ENCODE results near the gene IRS4.

The IRS4 gene

DNA sequence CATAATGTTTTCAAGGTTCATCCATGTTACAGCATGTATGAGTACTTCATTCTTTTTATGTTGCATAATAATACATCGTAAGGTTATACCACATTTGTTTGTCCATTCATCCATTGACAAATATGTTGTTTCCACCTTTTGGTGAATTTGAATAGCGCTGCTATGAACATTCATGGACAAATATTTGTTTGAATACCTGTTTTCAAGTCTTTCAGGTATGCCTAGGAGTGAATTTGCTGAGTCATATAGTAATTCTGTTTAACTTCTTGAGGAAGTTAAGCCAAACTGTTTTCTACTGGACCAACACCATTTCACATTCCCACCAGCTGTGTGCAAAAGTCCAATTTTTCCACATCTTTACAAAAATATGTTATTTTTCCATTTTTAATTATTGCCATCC lies 31.5 kb downstream of the IRS4 start:
- no peak for TF ChIP-seq ZFX (IDR thresholded peaks at IDR 0.05; ENCODE audit: borderline replicate concordance)
- TF ChIP-seq, protein P1, sequence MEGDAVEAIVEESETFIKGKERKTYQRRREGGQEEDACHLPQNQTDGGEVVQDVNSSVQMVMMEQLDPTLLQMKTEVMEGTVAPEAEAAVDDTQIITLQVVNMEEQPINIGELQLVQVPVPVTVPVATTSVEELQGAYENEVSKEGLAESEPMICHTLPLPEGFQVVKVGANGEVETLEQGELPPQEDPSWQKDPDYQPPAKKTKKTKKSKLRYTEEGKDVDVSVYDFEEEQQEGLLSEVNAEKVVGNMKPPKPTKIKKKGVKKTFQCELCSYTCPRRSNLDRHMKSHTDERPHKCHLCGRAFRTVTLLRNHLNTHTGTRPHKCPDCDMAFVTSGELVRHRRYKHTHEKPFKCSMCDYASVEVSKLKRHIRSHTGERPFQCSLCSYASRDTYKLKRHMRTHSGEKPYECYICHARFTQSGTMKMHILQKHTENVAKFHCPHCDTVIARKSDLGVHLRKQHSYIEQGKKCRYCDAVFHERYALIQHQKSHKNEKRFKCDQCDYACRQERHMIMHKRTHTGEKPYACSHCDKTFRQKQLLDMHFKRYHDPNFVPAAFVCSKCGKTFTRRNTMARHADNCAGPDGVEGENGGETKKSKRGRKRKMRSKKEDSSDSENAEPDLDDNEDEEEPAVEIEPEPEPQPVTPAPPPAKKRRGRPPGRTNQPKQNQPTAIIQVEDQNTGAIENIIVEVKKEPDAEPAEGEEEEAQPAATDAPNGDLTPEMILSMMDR (IDR thresholded peaks at IDR 0.05), result no peak
- H3K27ac ChIP-seq, result no peak overlapping the region

DNA sequence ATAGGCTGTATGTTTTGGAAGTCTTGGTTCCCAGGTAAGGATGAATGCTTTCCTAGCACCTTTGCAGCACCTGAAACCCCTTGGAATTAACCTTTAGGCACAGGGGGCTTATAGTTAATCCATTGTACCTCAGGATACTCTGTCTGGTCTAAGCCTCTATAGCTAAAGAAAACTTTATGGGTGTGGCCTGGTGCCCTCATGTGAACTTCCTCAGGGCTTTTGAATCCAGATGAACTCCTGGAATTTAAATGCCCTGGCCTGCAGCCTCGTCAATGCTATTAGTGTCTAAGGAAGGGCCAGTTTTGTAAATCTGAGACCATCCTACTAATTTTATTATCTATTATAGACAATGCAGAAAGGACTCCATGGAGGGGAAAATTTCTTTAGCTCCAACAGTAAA lies 33.8 kb downstream of the IRS4 start:
- H3K27ac ChIP-seq, result no peak overlapping the region
- TF ChIP-seq, protein P1 (IDR thresholded peaks at IDR 0.05), result no peak
- TF ChIP-seq ZFX (IDR thresholded peaks at IDR 0.05; ENCODE audit: borderline replicate concordance), result no peak

DNA sequence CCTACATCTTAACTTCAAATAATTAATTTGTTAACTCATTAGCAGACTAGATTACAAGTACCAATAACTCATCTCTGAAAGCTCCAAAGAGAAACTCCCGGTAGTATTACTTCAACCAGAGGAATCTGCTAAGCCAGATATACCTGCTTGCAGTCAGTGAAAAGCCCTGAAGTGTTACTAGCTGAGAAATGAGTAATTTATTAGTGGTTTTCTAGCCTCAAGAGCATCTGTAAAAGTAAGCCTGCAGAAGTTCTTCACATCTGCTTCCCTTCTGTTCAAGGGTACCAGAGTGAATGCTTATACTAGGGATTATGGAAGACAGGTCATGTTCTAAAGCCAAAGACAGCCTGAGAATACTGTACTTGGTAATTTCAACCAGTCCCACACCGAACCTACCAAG lies 34.7 kb downstream of the IRS4 start:
- TF ChIP-seq ZFX (IDR thresholded peaks at IDR 0.05; ENCODE audit: borderline replicate concordance), result no peak
- TF ChIP-seq, protein P1 (IDR thresholded peaks at IDR 0.05), result no peak

DNA sequence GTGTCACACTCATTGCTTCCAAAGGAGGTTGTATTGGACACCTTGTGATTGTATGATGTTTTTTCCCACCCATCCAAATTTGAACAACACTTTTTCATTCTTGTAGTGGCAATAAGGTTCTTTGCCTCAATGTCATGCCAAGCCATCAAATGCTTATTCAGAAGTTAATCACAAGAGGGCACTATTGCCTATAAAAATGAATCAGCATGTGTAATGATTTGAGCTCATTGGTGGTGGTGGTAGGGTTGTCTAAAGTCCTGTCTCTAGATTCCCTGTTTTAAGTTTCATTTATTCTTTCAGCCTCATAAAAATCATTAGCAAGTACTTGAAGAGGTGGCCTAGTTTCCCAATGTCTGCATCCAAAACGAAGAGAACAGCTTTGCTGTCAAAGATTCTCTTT lies 37.0 kb downstream of the IRS4 start:
- no peak for TF ChIP-seq ZFX (IDR thresholded peaks at IDR 0.05; ENCODE audit: borderline replicate concordance)
- TF ChIP-seq, protein P1 (IDR thresholded peaks at IDR 0.05), result peak; percentile 40
- H3K27ac ChIP-seq, result no peak overlapping the region

More for the DNA sequence above, 34.7 kb downstream of the IRS4 start:
- no peak overlapping the region for H3K27ac ChIP-seq

DNA sequence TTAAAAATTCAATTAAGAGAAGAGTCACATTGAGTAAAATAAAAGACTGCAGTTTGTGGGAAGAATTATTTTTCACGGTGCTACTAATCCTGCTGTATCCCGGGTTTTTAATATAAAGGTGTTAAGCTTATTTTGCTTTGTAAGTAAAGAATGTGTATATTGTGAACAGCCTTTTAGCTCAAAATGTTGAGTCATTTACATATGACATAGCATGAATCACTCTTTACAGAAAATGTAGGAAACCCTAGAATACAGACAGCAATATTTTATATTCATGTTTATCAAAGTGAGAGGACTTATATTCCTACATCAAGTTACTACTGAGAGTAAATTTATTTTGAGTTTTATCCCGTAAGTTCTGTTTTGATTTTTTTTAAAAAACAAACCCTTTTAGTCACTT lies 39.7 kb downstream of the IRS4 start:
- no peak for TF ChIP-seq ZFX (IDR thresholded peaks at IDR 0.05; ENCODE audit: borderline replicate concordance)
- TF ChIP-seq, protein P1 (IDR thresholded peaks at IDR 0.05), result no peak

More for the DNA sequence above, 39.7 kb downstream of the IRS4 start:
- no peak overlapping the region for H3K27ac ChIP-seq
